RPMI7951 (cell line): Measurements from ENCODE around the gene RARRES2. TPM values are rescaled to one million over a fixed set of nuclear protein-coding genes. Genes with fewer than 3 reads are reported as not detected.
"Not testable (repeated sequence)": the region's sequence is repeated elsewhere in the genome, so short reads cannot be mapped to it uniquely, and the experiment has no call there.

Source experiments
- DNase-seq: peaks from one replicate; pipeline ENCODE4 v3.0.0-alpha.2; 2012; ENCODE audit warnings: low read depth
- total RNA-seq: library from RNA; depleted of rRNA; stranded (reverse); fragments of >200 nt; shearing (Covaris generic); gene quantifications from 2 replicates; pipeline ENCODE4 v1.2.3, GENCODE V29; 2014; rRNA removed

The RARRES2 gene
- total RNA-seq, 1 experiment from 2014 or later: 1.4 TPM

DNA sequence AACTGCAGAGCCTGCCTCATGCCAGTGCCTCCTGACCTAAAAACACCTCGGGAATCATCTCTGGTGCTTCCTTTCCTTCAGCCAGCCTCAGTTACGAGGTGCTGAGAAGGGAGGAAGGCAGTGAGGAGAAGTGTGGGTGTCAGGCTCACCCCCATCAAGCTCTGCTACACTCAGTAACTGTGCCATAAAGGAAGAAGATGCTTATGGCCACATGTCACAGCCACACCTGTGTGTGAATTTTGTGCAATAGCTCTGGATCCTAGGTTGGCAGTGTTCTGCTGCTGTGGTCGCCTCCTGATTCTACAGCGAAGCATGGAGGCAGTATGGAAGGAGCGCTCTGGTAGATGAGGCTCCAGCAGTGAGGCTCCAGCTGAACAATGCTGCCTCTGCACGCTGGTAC lies 52.6 kb downstream of the RARRES2 start:
- DNase-seq: not testable (repeated sequence)

Other genes with a start within 250 kb of the RARRES2 start
- gene LRRC61, start 18.3 kb downstream of the RARRES2 start, total RNA-seq: 7.9 and 9.5 TPM in 2 replicates
- 9.7 and 18.1 TPM in 2 replicates for gene ACTR3C, start 18.1 kb downstream of the RARRES2 start, total RNA-seq
- gene REPIN1, start 27.2 kb upstream of the RARRES2 start, total RNA-seq: 28.2 and 49.3 TPM in 2 replicates
- 1.8 and 3.4 TPM in 2 replicates for gene ZNF775, start 37.7 kb upstream of the RARRES2 start, total RNA-seq
- 0.12 TPM in 1 of 2 replicates, not detected in the other for gene GIMAP8, start 109.0 kb upstream of the RARRES2 start, total RNA-seq
- gene GIMAP7, start 173.2 kb upstream of the RARRES2 start, total RNA-seq: not detected in 2 replicates
- gene GIMAP4, start 225.8 kb upstream of the RARRES2 start, total RNA-seq: not detected in 2 replicates